PFSK-1 (cell line): ENCODE measurements around the gene CAMTA1.

Experiments used
- FOXP2 ChIP-seq: optimal IDR thresholded peaks from 2 replicates; pipeline ENCODE3; 2011; ENCODE audit warnings: borderline replicate concordance, control low read depth, inconsistent platforms; ENCODE audit not compliant: insufficient read depth; ENCODE audit errors: extremely low read length, extremely low read depth
- POLR2AphosphoS5 ChIP-seq: IDR thresholded peaks from 2 replicates; pipeline ENCODE4 v1.6.1; 2012; ENCODE audit warnings: low read depth, mild to moderate bottlenecking, control low read depth, low read length, moderate library complexity
- SIN3A ChIP-seq: IDR thresholded peaks from 2 replicates; pipeline ENCODE4 v1.6.1; 2012; ENCODE audit warnings: mild to moderate bottlenecking, low read length, moderate library complexity, borderline replicate concordance; ENCODE audit not compliant: insufficient read depth
- TAF1 ChIP-seq: IDR thresholded peaks from 2 replicates; pipeline ENCODE4 v1.6.1; 2012; ENCODE audit warnings: low read length, control low read depth, borderline replicate concordance; ENCODE audit not compliant: insufficient read depth
- TF ChIP-seq, protein P1 (sequence below), 2 experiments: IDR thresholded peaks; 2 replicates each; pipeline versions ENCODE4 v1.6.1 to v1.8.0; 2011 to 2012; ENCODE audit warnings: low read depth in 2 of 2, low read length in 2 of 2, control low read depth in 1 of 2, inconsistent platforms in 1 of 2, mild to moderate bottlenecking in 1 of 2, moderate library complexity in 1 of 2; ENCODE audit not compliant: insufficient read depth in 1 of 2

The CAMTA1 gene

DNA sequence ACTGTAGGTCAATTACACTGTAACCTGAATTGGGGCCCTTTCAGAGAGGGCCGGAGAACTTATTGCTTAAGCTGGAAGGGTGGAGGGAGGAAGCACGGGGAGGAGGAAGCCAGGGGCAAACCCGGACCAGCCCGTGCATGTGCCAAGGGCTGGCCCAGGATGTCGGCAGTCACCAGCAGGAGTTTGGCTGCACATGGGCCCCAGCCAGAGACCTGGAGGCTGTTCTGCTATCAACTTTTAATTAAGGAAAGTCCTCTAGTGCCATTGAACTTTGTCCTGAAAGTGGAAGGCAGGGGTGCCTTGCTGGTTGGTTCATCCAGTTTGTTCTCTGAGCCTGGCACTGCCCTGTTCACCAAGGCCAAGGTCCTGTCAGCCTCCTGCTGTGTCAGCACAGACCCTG lies 785.1 kb downstream of the CAMTA1 start:
- TF ChIP-seq TAF1 (no peak), FOXP2 (no peak), POLR2AphosphoS5 (no peak), SIN3A (no peak)
- TF ChIP-seq, protein P1, sequence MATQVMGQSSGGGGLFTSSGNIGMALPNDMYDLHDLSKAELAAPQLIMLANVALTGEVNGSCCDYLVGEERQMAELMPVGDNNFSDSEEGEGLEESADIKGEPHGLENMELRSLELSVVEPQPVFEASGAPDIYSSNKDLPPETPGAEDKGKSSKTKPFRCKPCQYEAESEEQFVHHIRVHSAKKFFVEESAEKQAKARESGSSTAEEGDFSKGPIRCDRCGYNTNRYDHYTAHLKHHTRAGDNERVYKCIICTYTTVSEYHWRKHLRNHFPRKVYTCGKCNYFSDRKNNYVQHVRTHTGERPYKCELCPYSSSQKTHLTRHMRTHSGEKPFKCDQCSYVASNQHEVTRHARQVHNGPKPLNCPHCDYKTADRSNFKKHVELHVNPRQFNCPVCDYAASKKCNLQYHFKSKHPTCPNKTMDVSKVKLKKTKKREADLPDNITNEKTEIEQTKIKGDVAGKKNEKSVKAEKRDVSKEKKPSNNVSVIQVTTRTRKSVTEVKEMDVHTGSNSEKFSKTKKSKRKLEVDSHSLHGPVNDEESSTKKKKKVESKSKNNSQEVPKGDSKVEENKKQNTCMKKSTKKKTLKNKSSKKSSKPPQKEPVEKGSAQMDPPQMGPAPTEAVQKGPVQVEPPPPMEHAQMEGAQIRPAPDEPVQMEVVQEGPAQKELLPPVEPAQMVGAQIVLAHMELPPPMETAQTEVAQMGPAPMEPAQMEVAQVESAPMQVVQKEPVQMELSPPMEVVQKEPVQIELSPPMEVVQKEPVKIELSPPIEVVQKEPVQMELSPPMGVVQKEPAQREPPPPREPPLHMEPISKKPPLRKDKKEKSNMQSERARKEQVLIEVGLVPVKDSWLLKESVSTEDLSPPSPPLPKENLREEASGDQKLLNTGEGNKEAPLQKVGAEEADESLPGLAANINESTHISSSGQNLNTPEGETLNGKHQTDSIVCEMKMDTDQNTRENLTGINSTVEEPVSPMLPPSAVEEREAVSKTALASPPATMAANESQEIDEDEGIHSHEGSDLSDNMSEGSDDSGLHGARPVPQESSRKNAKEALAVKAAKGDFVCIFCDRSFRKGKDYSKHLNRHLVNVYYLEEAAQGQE (IDR thresholded peaks at IDR 0.05; ENCODE audit: insufficient read depth in 1 of 2, low read depth in 2 of 2, low read length in 2 of 2), result no peak

DNA sequence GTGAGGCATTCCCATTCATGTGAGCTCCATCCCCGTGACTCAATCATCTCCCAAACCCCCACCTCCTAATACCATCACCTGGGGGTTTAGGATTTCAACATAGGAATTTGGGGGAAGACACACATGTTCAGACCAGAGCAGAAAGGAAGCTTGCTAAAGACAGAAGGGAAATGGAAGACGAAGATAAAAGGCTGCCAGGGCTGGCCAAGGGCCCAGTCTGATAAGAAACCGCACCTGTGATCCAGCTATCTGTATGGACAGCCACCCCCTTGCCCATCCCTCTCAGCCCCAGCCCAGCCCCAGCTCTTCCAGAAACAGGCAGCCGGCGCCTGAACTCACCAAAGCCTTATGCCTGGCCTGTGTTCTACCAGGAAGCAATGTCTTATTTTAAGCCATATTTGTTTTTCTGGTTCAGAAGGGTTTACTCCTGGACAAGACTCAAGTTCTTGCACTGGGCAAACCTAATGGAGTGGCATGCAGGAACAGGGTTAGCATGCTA lies 787.4 kb downstream of the CAMTA1 start:
- TF ChIP-seq POLR2AphosphoS5 (no peak), SIN3A (no peak), FOXP2 (no peak), TAF1 (no peak)
- TF ChIP-seq, protein P1 (IDR thresholded peaks at IDR 0.05; ENCODE audit: insufficient read depth in 1 of 2, low read depth in 2 of 2, low read length in 2 of 2), result no peak

DNA sequence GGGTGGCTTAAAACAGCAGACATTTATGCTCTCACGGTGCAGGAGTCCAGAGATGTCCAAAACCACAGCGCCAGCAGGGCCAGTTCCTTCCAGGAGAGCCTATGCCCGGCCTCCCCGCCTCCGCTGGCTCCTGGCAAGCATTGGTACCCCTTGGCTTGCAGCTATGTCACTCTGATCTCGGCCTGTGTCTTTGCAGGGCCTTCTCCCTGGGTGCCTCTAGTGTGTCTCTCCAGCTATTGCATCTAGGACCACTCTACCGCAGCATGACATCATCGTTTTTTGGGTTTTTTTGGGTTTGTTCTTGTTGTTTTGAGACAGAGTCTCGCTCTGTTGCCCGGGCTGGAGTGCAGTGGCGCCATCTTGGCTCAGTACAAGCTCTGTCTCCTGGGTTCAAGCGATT lies 788.2 kb downstream of the CAMTA1 start:
- TF ChIP-seq TAF1, result no peak
- TF ChIP-seq FOXP2, result no peak
- TF ChIP-seq, protein P1 (IDR thresholded peaks at IDR 0.05; ENCODE audit: insufficient read depth in 1 of 2, low read depth in 2 of 2, low read length in 2 of 2), result no peak
- TF ChIP-seq SIN3A, result no peak
- TF ChIP-seq POLR2AphosphoS5, result no peak

DNA sequence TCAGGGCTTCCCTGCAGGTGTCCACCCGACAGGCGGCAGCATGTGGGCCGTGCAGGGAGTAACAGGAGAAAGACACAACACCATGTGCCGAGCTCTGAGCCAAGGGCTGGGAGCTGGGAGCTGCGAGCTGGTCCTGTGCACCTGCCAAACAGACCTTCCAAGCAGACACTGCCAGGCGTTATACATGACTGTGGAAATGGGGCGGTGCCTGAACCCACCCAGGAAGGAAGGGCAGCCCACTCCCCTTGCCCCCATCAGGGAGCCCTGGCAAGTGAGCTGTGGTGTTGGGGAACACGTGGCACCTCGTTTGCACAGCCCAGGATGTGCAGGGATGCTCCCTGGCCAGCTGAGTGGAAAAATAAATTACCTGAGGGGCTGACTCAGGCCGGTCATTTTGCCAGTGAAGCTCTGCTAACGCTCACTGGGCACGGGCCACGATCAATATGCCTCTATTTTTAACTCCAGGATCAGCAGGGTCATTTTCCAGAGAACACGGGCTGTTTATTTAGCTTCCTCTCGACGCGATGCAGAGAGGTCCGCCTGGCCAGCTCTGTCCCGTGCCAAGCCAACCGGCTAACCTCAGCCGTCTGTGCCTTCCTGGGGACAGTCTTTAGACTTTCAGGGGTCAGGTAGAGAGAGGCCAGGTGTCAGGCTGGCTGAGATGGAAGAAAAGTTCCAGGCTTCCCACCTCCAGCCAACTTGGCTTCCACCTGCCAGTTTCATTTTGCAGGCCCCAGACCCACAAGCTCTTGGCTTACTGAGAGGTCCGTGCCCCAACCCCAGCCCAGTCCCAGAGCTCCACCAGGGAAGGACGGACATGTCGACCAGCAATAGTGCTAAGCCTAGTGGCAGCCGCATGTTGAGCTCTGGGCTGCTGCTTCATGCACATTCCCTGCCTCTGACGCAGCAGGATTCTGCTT lies 789.1 kb downstream of the CAMTA1 start:
- TF ChIP-seq TAF1 (no peak), SIN3A (no peak), POLR2AphosphoS5 (no peak), FOXP2 (no peak)
- TF ChIP-seq, protein P1 (IDR thresholded peaks at IDR 0.05; ENCODE audit: insufficient read depth in 1 of 2, low read depth in 2 of 2, low read length in 2 of 2), result no peak
